Urothelium cell line (cell line): ENCODE results near the gene GSK3A.
"Not testable (repeated sequence)": the region's sequence is repeated elsewhere in the genome, so short reads cannot be mapped to it uniquely, and the experiment has no call there.

Experiments
- DNase-seq: peaks from one replicate; pipeline ENCODE4 v3.0.0; 2011; ENCODE audit warnings: low spot score, mixed read lengths
- FAIRE-seq: peaks from 2 replicates; lab custom pipeline; 2011; peaks lifted over from hg19 to GRCh38; lab: Jason Lieb, UNC

GSK3A gene

GRCh38 chr19:42269478-42270345, 27.3 kb upstream of the GSK3A start:
- FAIRE-seq = no peak
- DNase-seq = no peak

- DNase-seq (peak; percentile 94), FAIRE-seq (peak; percentile 9)
Measured at GRCh38 chr19:42268704-42269477, 26.5 kb upstream of the GSK3A start, which contains the start of gene CIC. Gene CIC (plus strand): TSS chr19:42269252. CDS start chr19:42271784, 2,532 bp downstream.

GRCh38 chr19:42268142-42268703, 25.8 kb upstream of the GSK3A start:
- peak; percentile 81 for FAIRE-seq
- DNase-seq = peak; percentile 92

- DNase-seq = no peak
- no peak for FAIRE-seq
Measured at GRCh38 chr19:42267644-42268141, 25.3 kb upstream of the GSK3A start.

GRCh38 chr19:42266928-42267603, 24.7 kb upstream of the GSK3A start:
- FAIRE-seq = not testable (repeated sequence)

GRCh38 chr19:42266105-42266504, 23.7 kb upstream of the GSK3A start:
- not testable (repeated sequence) for FAIRE-seq

More at GRCh38 chr19:42266928-42267603, 24.7 kb upstream of the GSK3A start:
- DNase-seq = not testable (repeated sequence)

GRCh38 chr19:42261763-42262162, 19.4 kb upstream of the GSK3A start:
- FAIRE-seq = no peak
- DNase-seq = no peak

More at GRCh38 chr19:42266105-42266504, 23.7 kb upstream of the GSK3A start:
- not testable (repeated sequence) for DNase-seq

- DNase-seq, FAIRE-seq: not testable (repeated sequence)
Measured at GRCh38 chr19:42257842-42258241, 15.4 kb upstream of the GSK3A start.

GRCh38 chr19:42255766-42256745, 13.7 kb upstream of the GSK3A start:
- DNase-seq (peak; percentile 35), FAIRE-seq (peak; percentile 82)

- DNase-seq (peak; percentile 92), FAIRE-seq (peak; percentile 92)
Measured at GRCh38 chr19:42254850-42255765, 12.7 kb upstream of the GSK3A start, which contains the start of gene ERF. Gene ERF (minus strand): TSS chr19:42255128. CDS start chr19:42254999, 129 bp downstream.

- peak; percentile 69 for DNase-seq
- no peak for FAIRE-seq
Measured at GRCh38 chr19:42254089-42254849, 11.9 kb upstream of the GSK3A start.

GRCh38 chr19:42253245-42254088, 11.1 kb upstream of the GSK3A start:
- DNase-seq (peak; percentile 70), FAIRE-seq (no peak)

- FAIRE-seq (no peak), DNase-seq (no peak)
Measured at GRCh38 chr19:42252365-42253244, 10.2 kb upstream of the GSK3A start.

GRCh38 chr19:42251572-42252358, 9.4 kb upstream of the GSK3A start:
- DNase-seq (no peak), FAIRE-seq (no peak)
